HG02571 (cell line): ENCODE results near the gene C11orf71.

Experiments
- ATAC-seq: cut with Tn5 transposase; IDR thresholded peaks from one replicate; pipeline ENCODE4 v1.9.1; 2021; ENCODE audit warnings: mild to moderate bottlenecking, moderate library complexity; ENCODE audit not compliant: unreplicated experiment

Gene C11orf71, protein sequence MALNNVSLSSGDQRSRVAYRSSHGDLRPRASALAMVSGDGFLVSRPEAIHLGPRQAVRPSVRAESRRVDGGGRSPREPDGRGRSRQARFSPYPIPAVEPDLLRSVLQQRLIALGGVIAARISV

DNA sequence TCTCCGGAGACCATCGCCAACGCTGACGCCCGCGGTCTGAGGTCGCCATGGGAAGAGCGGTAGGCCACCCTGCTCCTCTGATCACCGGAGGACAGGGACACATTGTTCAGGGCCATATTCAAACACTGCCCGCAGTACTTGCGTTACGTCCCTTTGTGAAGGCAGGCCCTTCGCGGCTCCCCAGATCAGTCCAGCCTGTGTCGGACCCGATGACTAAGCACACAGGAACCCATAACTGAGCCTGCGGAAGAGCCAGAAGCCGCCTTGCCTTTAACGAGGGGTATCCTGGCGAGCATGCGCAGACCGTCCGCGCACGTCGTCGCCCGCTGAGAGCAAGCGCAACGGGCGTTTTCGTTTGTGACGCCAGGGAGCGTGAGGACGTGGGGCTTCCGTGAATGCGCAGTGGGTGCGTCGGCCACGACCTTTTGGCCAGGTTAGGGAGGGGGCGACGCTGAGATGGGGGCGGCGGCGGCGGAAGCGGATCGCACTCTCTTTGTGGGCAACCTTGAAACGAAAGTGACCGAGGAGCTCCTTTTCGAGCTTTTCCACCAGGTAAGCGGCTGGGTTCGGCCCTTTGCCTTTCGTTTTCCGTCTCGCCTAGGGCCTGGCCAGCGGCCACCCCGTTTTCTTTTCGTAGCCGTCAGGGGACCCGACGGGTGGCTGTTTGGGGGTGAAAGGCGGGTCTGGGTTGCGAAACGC lies at the start of gene C11orf71, which contains the start of gene RBM7:
TSS of gene C11orf71 (minus strand) at position 296 of the 699 bp plus-strand sequence. CDS start at position 116, 180 bp downstream.
TSS of gene RBM7 (plus strand) at position 451 of the 699 bp plus-strand sequence. CDS start at position 457, 6 bp downstream.
- ATAC-seq: peak; percentile 98

DNA sequence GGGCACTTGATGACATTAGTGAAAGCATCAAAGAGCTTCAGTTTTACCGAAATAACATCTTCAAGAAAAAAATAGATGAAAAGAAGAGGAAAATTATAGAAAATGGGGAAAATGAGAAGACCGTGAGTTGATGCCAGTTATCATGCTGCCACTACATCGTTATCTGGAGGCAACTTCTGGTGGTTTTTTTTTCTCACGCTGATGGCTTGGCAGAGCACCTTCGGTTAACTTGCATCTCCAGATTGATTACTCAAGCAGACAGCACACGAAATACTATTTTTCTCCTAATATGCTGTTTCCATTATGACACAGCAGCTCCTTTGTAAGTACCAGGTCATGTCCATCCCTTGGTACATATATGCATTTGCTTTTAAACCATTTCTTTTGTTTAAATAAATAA lies 49.5 kb upstream of the C11orf71 start:
- ATAC-seq: no peak

DNA sequence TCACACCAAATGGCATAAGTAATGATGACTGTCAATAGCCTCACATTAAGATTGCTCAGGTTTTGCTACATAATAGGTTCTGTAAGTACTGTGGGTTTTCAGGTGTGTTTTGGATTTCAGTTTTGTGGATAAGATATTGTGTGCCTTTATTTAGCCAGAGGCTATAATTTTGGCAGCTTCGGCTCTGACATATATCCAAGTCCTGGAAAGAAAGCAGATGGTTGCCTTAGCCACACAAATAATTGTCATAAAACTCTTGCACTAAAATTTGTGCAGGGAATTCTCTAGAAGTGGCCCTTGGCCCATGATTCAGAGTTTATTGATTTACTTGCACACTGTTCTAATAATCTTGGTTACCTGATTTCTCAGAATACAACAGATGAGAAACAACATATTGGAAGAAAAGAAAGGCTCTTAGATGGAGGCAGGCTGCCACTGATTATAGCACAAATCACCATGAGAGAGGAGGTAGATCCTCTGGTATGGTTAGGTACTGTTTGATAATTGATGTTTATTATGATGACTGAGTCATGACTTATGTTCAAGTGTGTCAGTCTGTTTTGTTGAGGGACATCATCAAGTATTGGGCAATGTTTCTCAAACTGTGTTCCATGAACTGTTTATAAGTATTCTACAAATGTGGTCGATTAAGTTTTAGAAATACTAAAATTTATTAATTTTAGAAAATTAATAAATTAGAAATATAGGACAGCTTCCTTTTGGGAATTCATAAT lies 48.6 kb upstream of the C11orf71 start:
- ATAC-seq: no peak

DNA sequence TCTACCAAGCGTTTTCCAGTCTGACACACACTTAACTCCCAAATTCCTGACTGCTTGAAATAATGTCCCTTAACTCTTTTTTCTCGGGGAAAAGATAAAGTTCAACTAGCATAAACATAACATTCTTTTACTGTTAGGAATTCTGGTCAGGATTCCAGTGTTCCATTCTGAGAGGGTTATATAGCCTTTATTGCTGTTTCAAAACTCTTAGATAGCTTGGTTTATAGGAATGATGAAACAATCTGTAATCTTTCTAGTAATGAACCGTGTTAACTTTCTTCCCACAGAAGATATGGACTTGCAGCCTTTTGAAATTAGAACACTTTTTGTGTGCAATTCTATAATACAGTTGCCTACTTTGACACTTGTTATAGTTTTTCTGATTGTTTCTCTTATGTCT lies 47.6 kb upstream of the C11orf71 start:
- ATAC-seq: no peak

DNA sequence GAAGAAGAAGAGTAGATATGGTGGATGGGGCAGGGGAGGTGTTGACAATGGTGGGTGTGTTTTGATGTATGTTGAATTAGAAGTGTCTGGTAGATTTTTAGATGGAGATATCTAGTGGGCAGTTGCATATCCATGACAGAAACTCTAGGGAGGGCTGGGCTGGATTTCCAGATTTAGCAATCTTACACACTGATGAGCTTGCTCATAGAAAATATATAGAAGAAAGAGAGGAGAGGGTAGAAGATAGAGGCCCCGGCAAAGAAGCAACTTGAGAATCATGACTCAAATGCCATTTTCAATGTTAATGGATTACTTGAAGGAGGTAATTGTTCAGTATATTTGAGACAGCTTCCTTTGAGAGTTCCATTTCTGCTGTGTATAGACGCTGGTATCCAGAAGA lies 47.1 kb upstream of the C11orf71 start:
- no peak for ATAC-seq

DNA sequence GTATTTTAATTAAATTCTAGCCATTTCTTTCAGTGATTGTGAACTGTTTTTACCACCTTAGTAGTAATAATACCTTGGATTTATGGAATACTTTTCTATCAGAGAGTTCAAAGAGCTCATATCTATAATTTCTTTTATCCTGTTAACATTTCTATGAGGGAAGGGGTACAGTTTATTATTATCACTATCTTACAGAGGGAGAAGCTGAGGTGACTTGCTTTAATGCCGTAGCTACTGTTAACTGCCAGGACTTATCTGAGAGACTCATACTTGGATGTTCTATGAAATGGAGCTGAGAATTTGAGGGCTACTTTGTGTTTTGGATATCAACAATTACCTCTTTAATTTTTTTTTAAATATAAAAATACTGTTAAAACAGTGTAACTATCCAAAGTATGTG lies 42.2 kb upstream of the C11orf71 start:
- no peak for ATAC-seq

DNA sequence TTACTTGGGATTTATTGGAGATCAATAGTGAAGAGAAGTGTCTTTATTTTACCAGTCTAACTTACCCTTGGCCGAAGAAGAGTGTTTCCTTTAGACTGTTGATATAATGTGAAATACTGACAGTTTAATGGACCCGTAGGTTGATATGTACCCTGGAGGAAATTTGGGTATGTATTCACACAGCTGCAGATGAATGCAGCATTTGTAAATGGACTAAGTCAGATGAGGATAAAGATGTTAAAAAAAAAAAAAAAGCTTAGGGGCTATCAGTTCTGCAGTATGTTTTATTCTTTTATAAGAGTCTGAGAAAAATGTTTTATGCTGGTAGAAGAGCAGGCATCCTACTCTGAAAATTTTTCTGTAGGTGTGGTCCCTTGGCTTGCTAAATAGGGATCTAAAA lies 41.6 kb upstream of the C11orf71 start:
- no peak for ATAC-seq

DNA sequence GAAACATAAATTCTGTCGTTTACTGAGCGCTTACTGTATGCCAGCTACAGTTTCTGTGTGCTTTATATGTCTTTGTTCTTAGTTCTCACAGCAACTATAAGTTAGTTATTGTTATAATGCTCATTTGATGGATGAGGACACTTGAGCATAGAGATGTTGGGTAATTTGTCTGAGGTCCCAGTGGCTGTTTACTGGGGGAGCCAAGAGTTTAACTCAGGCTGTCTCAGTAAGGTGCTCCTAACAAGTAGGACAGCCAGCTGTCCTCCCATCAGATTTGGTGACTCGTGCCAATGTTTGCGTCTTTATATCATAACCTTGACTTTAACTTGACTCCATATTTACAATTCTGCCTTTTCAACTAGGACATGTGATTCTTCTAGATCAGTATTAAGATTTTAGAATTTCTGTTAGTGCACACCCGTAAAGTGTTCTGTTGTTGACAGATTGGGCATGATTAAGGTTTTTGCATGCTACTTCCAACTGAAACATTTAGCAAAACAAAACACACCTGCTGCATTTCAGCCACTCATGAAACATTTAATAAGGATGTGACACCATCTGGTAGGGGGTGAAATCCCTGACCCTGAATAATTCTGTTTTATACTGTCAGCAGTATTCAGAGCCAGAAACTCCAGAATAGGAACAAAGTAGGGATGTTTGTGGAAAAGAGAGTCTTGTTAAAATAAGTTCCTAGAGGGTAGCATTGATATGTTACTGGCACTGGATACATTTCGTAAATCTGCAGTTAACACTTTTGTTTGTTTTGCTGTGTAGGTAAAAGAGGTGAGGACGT lies 40.9 kb upstream of the C11orf71 start:
- ATAC-seq: no peak

DNA sequence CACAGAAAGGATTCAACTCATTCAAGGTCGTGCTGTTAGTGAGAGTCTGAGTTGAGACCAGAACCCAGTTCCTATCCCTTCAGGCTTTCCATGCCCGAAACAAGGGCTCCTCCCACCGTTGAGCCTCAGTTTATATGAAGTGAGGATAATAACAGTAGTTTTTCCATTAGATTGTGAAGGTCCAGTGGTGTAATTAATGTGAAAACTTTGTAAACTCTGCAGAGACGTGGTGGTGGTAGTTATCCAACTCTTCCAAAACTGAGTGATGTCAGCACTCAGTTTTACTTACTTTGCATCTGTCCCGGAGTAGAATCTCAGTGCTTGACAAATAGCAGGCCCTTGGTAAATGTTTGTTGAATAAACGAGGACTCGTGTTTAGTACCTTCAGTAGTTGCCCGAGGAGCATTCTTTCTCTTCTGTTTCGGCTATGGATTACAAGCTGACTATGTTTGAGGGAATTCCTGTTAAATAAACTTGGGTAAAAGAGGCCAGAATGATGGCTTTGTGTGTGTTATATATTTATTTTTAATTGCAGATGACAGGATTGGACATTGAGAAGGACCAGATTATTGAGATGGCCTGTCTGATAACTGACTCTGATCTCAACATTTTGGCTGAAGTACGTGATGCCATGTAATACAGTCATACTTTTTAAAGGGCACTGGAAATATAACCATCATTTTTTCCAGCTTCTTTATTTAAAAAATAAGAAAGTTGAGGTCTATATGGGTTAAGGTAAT lies 40.0 kb upstream of the C11orf71 start:
- ATAC-seq: no peak

DNA sequence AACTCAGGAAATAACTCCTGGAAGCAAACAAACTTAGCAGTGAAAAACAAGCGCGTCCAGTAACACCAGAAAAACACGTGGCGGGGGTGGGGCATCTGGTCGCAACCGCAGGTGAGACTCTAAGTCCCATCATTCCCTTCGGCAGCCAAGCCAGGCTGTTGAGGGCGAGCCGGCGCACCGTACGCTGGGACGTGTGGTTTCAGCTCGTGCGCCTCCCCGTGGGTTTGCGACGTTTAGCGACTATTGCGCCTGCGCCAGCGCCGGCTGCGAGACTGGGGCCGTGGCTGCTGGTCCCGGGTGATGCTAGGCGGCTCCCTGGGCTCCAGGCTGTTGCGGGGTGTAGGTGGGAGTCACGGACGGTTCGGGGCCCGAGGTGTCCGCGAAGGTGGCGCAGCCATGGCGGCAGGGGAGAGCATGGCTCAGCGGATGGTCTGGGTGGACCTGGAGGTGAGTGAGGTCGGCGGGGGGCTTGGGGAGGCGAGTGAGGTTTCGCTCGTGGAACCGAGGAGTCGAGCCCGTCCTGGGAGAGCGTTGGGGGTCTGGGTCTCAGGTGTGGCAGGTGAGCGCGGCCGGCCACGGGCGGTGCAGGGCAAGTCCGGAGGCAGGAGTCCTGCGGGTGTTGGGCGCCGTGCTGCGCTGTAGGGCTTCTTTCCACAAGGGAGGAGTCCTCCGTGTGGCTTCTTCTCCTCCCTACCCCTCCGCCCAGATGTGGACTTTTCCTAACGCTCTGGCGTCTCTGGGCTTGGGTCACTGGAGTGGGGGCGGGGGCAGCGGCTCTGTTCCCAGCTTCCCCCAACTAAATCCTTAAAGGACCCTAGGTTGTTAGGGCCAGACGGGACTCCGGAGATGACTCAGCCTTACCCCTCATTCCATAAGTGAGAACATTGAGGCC lies 39.2 kb upstream of the C11orf71 start, which contains the start of gene REXO2:
TSS of gene REXO2 (plus strand) at position 239 of the 892 bp plus-strand sequence. CDS start at position 301, 62 bp downstream.
- peak; percentile 99 for ATAC-seq

DNA sequence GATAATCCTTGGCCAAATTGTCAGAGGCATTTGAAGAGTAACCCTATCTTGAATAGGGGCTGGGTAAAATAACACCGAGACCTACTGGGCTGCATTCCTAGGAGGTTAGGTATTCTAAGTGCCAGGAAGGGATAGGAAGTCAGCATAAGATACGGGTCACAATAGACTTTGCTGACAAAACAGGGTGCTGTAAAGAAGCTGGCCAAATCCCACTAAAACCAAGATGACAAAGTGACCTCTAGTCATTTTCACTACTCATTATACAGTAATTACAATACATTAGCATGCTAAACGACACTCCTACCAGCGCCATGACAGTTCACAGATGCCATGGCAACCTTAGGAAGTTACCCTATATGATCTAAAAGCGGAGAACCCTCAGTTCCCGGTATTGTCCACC lies 38.0 kb upstream of the C11orf71 start:
- no peak for ATAC-seq

DNA sequence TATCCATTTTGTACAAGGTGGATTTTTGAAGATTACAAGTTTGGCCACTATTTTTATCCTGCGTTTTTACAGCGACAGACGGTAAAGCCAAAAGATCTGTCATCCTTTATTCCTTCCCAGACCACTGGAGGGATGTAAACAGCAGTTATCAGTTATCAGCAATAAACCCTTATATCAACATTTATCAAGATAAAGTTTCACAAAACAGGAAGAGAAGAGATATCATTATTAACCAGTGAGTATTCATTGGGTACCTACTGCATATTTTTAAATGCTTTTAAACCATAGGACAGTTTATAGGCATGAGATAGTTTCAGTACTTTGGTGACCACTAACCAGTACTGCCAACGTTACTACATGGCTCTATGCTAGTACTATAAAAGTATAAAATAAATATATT lies 33.1 kb upstream of the C11orf71 start:
- ATAC-seq: no peak

DNA sequence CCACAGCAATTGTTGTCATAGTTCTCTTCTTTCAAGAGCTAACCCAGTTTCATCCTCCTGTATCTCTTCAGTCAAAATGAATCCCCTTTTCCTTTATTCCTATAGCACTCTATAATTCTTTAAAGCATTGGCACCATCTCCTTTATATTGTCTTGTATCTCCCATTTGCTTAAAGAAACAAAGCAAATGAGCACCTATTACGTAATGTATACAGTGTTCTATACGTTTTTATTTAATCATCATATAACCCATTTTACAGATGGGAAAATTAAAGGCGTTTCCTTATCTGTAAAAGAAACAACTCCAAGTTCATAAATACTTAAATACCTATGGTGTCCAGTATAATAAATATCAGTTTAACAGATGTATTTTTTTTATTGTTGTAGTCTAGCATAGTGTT lies 32.6 kb upstream of the C11orf71 start:
- no peak for ATAC-seq

DNA sequence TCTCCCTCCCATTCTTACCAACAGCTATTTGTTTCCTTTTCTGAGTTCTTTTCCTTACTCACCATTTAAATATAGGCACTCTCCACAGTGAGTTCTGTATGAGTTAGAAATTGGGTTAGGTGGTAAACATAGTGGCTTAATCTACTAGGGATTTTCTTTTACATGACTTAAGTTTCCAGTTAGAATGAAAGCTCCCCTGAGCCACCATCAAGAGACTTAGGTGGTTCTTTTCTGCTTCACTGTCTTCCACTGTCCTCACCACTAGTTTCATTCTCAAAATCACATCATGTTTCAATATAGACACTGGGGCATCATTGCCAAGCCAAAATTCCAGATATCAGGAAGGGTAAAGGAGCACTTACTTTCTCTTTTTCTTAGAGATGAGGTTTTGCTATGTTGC lies 30.0 kb upstream of the C11orf71 start:
- ATAC-seq: no peak

DNA sequence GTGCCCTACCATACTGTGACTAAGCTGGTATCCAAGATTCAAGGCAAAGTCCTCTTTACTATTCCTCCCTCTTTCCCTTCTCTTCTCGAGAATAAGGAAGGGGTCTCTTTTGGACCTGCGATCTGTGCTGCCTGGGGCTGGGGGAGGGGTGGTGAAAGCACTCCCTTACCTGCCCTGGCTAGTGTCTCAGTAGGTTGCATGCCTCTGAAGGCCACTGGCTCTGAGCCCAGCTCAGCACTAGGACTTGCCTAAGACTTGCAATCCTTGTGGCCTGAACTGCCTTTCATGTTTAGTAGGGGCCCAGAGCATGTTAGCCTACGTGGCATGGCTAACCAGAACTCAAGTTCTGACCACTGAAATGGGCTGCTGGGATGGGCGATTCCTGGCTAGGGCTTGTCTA lies 26.0 kb upstream of the C11orf71 start:
- no peak for ATAC-seq

DNA sequence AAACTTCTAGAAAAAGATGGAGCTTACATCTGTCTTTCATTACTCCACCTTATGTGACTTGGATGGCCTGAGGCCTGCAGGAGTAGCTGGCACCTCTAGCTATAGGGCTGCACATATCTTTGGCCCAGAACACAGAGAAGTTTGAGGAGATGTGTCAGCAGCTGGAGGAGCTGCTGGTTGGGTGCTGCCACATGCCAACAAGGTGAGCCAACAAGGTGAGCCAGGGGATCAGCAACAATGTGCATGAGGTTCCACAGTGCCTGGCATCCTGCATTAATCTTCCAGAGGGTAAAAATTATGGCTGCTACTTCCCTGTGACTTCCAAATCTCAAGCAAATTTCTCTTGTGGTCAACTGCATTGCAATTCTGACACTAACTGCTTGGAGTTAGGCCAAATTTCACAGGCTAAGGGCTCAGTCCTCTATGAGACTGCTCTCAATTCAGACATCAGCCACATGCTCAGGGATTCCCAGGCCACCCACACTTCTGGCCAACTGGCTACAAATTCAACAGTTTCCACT lies 16.2 kb upstream of the C11orf71 start:
- no peak for ATAC-seq

DNA sequence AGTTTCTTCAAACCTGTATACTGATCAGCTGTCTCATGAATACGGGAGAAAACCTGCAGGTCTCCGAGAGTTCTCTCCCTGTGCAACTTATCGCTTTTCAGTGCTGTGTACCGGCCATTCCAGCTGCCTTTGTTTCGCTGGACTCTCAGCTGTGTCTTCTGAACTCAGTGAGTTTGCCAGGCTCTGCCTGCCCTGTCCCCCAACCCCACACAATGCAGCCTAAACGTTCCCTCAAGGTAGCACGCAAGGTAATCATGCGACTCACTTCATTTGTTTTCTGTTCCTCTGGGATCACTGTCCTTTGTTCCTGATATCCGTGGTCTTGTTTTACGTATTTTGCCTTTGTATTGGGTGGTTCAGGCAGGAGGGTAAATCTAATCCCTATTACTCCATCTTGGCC lies 13.6 kb upstream of the C11orf71 start:
- ATAC-seq: no peak

DNA sequence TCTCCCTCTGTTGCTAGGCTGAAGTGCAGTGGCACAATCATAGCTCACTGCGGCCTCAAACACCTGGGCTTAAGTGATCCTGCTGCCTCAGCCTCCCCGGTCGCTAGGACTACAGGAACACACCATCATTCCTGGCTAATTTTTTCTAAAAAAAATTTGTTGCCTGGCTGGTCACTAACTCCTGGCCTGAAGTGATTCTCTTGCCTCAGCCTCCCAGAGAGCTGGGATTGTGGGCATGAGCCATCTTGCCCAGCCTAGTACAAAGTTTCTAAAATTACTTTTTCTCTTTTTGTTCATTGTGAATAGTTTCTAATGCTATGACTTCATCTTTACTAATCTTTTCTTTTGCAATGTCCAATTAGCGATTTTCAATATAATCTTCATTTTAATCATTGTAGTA lies 12.6 kb upstream of the C11orf71 start:
- no peak for ATAC-seq

DNA sequence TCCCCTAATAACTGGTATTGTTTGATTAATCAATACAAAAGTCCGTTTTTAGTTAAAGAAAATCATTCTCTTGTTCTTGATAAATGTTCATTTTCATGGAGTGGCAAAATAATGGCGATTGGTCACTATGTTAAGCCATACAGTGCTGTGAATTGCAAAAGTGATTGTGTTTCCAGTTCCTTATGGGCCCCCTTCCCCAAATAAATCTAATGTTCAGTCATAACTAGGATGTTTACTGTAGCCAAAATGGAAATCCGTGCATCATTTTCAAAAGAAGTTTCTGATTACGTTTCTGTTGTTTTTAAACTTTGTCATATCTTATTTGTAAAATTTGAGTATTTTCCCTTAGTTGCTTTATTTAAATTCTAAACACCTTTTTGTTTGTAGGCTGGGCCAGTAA lies 1.0 kb upstream of the C11orf71 start:
- ATAC-seq: no peak
